ENCODE results near the gene PAPPA. TPM values are rescaled to one million over a fixed set of nuclear protein-coding genes. Genes with fewer than 3 reads are reported as not detected.
A peak's percentile ranks its signal among the peaks of the same experiment; 100 is the strongest.

The PAPPA gene
- total RNA-seq, 1 experiment from 2014 or later: 2.5 TPM

GRCh38 chr9:116247791-116248374, 94.3 kb downstream of the PAPPA start:
- no peak for DNase-seq
- Histone ChIP-seq H3K27me3 (no peaks in the 10 kb centered on the region), H3K36me3 (peaks cover 2% of the 10 kb centered on the region; the same call in 1 of the 2 replicates), H3K27ac (no peak overlapping the region), H3K4me1 (peaks cover 5% of the 10 kb centered on the region), H3K4me3 (no peak overlapping the region), H3K9me3 (replicated peaks) (0 out of 2 replicates have a peak, but pooled peaks cover 3% of the 10 kb centered on the region)

DNA sequence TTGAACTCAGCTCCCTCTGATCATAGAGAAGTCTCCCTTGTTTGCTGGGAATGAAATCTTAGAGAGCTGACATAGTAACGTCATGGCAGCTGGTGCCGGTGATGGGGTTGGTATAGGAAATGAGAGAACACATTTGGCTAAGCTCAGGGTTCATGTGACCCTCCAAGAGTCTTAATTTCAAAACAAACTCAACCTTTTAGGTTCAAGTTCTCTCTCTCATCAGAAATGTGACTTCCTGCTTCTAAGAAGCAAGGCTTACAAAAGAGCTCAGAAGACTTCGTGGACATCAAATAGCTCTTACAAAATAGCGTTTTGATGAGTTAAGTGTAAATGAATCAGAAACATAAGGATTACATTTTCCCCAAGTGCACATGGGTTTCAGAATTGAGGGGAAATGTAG, 97.3 kb downstream of the PAPPA start:
- DNase-seq: no peak
- Histone ChIP-seq H3K36me3 (0 out of 2 replicates have a peak, but pooled peaks cover 2% of the 10 kb centered on the region), H3K4me3 (no peak overlapping the region), H3K27ac (no peak overlapping the region), H3K9me3 (replicated peaks) (0 out of 2 replicates have a peak, but pooled peaks cover 3% of the 10 kb centered on the region), H3K4me1 (peaks cover 5% of the 10 kb centered on the region), H3K27me3 (no peaks in the 10 kb centered on the region)

DNA sequence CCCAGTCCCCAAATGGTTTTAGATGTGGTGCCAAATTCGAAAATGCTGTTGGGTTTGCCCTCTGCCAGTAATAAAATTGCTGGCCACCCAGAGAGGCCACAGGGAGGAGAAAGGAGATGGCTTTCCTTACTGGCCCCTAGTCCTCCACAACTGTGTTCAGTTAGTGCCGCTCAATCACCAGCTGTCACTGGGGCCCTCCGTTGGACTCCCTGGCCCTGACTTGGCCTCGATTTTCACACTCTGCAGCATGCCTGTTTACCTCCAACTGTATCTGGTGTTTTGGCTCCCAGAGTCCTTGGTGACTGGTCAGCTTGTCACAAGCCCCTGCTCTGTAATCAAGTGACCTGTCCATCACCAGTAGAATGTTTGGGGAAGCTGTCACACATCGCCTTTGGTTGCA, 97.8 kb downstream of the PAPPA start:
- Histone ChIP-seq H3K27ac (no peak overlapping the region), H3K4me1 (peaks cover 5% of the 10 kb centered on the region), H3K9me3 (replicated peaks) (0 out of 2 replicates have a peak, but pooled peaks cover 3% of the 10 kb centered on the region), H3K36me3 (0 out of 2 replicates have a peak, but pooled peaks cover 2% of the 10 kb centered on the region), H3K27me3 (no peaks in the 10 kb centered on the region), H3K4me3 (no peak overlapping the region)
- DNase-seq: no peak

DNA sequence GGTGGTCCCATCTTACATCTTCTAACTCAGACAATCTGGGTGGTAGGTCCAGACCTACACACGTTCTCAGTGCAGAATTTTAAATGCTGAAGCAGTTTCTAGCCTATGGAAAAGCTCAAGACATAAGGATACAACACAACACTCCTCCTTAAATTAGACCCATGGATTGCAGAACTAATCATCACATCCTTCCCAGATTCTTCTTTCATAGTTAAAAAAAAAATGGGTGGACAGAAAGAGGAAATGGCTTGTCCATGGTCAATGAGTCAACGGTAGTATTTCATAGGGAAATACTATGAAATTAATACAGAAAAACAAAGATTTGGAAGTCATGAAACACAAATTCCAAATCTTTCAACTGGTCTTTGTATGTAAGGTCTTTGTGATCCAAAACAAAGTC, 106.9 kb downstream of the PAPPA start:
- H3K36me3 ChIP-seq: no peaks in the 10 kb centered on the region

DNA sequence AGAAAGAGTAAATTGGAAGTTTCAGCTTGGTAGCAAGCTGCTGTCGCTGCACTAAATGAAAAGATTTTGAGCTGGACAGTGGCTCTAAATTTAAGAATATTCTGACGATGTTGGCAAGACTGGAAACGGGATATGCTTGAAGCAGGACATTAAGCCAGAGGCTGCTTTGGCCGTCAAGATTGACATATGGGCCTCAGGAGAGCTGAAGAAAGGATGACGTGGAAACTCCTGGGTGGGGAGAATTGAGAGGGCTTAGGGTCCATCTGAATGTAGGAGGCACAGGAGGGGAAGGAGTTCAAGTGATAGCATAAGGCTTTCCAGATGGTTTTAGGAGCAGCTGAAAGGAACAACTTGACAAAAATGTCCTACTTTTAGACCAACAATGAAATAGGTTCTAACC, 108.9 kb downstream of the PAPPA start:
- no peak for DNase-seq
- Histone ChIP-seq H3K36me3 (no peaks in the 10 kb centered on the region), H3K4me3 (no peak overlapping the region), H3K9me3 (replicated peaks) (no peaks in the 10 kb centered on the region), H3K4me1 (peaks cover 29% of the 10 kb centered on the region), H3K27ac (no peak overlapping the region), H3K27me3 (no peaks in the 10 kb centered on the region)

More for the DNA sequence above, 106.9 kb downstream of the PAPPA start:
- Histone ChIP-seq H3K27ac (no peak overlapping the region), H3K9me3 (replicated peaks) (no peaks in the 10 kb centered on the region), H3K4me3 (no peak overlapping the region), H3K4me1 (peaks cover 27% of the 10 kb centered on the region), H3K27me3 (no peaks in the 10 kb centered on the region)
- no peak for DNase-seq

- Histone ChIP-seq H3K36me3 (no peaks in the 10 kb centered on the region), H3K9me3 (replicated peaks) (no peaks in the 10 kb centered on the region), H3K27ac (peak overlapping the region; percentile 44), H3K4me1 (peaks cover 33% of the 10 kb centered on the region), H3K4me3 (no peak overlapping the region), H3K27me3 (no peaks in the 10 kb centered on the region)
- DNase-seq: peak; percentile 91 to 98
These were observed 110.8 kb downstream of the PAPPA start for GRCh38 chr9:116264361-116264760.

GRCh38 chr9:116267021-116267420, 113.4 kb downstream of the PAPPA start:
- Histone ChIP-seq H3K4me1 (peaks cover 40% of the 10 kb centered on the region), H3K9me3 (replicated peaks) (no peaks in the 10 kb centered on the region), H3K36me3 (no peaks in the 10 kb centered on the region), H3K27ac (no peak overlapping the region), H3K4me3 (no peak overlapping the region), H3K27me3 (no peaks in the 10 kb centered on the region)
- DNase-seq: no peak

DNA sequence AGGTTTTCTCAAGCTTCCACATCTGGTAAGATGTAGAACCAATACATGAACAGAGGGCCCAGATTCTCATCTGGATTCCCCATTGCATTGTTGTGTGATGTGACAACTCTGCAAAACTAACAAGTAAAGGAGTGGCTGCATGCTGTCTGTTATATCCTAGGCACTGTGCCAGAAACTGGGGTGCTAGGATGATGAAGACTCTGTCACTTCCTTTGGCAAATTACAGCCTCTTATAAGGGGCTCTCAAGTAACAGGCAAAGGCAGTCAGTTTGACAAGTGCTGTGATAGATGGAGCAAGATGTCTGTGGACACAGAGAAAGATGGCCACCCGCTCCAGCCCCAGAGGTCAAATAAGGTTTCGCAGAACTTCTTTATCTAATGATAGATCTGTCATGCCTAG, 115.7 kb downstream of the PAPPA start:
- DNase-seq: peak in 1 of 2 experiments; percentile 24
- Histone ChIP-seq H3K4me1 (peaks cover 23% of the 10 kb centered on the region), H3K27me3 (no peaks in the 10 kb centered on the region), H3K27ac (no peak overlapping the region), H3K9me3 (replicated peaks) (no peaks in the 10 kb centered on the region), H3K4me3 (no peak overlapping the region), H3K36me3 (no peaks in the 10 kb centered on the region)

GRCh38 chr9:116270546-116270945, 117.0 kb downstream of the PAPPA start:
- peaks cover 13% of the 10 kb centered on the region for H3K4me1 ChIP-seq
- H3K27me3 ChIP-seq: no peaks in the 10 kb centered on the region
- H3K4me3 ChIP-seq: no peak overlapping the region
- no peaks in the 10 kb centered on the region for H3K36me3 ChIP-seq
- H3K27ac ChIP-seq: no peak overlapping the region
- no peaks in the 10 kb centered on the region for H3K9me3 ChIP-seq (replicated peaks)
- DNase-seq: no peak

DNA sequence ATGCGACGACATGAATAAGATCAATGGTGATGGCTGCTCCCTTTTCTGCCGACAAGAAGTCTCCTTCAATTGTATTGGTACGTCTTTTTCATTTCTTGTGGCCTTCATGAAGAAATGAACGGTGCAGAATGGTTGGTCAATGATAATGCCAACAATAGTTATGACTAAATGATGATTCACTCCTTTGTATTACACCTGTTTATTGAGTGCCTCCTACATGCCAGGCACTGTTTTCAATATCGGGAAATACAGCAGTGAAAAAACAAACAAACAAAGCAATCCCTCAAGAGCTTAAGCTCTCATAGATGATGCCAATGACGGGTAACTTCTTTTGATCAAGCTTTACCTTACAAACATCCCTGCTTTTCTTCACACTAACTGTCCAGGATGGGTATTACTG, 117.7 kb downstream of the PAPPA start:
- no peaks in the 10 kb centered on the region for H3K9me3 ChIP-seq (replicated peaks)
- no peaks in the 10 kb centered on the region for H3K27me3 ChIP-seq
- H3K4me3 ChIP-seq: no peak overlapping the region
- H3K27ac ChIP-seq: no peak overlapping the region
- no peak for DNase-seq
- no peaks in the 10 kb centered on the region for H3K36me3 ChIP-seq
- H3K4me1 ChIP-seq: peaks cover 17% of the 10 kb centered on the region; the same call in 1 of the 2 replicates

DNA sequence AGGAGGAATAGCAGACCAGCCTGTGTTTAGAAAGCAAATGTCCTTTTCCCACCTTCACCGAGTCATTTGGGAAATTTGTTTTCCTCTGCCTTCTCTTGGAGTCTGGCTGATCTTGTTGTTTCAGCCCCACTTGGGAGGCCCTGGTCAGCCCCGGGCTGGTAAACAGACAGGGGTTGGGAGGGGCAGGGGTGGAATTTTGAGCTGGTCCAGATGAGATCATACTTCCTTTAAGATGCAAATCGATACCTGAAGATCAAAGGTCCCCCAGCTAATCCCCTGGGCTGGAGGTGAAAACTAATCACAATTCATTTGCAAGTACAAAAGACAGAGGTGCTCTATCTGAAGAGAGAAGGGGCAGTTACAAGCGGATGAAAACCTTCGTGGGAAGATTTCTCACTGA, 118.4 kb downstream of the PAPPA start:
- H3K4me1 ChIP-seq: peaks cover 17% of the 10 kb centered on the region; the same call in 1 of the 2 replicates

GRCh38 chr9:116274293-116274692, 120.7 kb downstream of the PAPPA start:
- Histone ChIP-seq H3K27me3 (no peaks in the 10 kb centered on the region), H3K27ac (no peak overlapping the region), H3K9me3 (replicated peaks) (no peaks in the 10 kb centered on the region), H3K4me3 (no peak overlapping the region), H3K4me1 (peaks cover 13% of the 10 kb centered on the region; the same call in 1 of the 2 replicates), H3K36me3 (no peaks in the 10 kb centered on the region)
- DNase-seq: peak in 1 of 2 experiments; percentile 35

More for the DNA sequence above, 118.4 kb downstream of the PAPPA start:
- Histone ChIP-seq H3K27ac (no peak overlapping the region), H3K27me3 (no peaks in the 10 kb centered on the region), H3K9me3 (replicated peaks) (no peaks in the 10 kb centered on the region), H3K36me3 (no peaks in the 10 kb centered on the region), H3K4me3 (no peak overlapping the region)
- no peak for DNase-seq

DNA sequence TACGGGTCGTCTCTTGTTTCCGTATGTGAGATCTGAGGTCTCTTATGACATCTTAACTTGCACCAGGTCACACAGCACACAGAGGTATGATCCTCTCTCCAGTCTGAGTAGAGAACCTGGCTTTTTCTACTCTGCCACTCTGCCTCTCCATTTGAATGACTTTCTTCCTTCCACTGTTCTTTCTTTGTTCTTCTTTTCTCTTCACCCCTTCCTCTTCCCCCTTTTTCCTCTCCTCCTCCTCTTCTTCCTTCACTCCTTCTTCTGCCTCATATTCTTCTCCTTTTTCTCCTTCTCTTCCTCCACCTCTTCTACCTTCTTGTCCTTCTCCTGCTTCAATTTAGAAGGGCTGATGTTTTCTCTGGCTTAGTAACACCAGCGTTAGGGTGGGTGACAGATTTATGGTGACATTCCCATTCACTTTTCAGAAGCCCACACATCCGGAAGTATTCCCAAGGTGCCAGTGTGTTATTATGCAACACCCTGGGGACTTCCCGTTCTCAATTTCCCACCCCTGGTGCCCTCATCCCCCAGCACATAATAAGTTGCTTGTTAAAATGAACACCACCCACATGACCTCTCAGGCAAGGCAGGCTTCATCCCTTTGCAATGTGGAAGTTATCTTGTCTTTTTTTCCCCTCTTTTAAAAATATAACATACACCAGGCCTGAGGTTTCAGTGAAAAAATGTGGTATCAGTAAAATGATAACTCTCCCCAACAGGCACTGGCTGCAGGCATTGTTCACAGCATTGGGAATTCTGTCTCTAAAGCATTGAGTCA, 122.0 kb downstream of the PAPPA start:
- Histone ChIP-seq H3K36me3 (no peaks in the 10 kb centered on the region), H3K27me3 (no peaks in the 10 kb centered on the region), H3K9me3 (replicated peaks) (no peaks in the 10 kb centered on the region), H3K4me3 (no peak overlapping the region), H3K27ac (no peak overlapping the region), H3K4me1 (peaks cover 6% of the 10 kb centered on the region; the same call in 1 of the 2 replicates)
- no peak for DNase-seq

DNA sequence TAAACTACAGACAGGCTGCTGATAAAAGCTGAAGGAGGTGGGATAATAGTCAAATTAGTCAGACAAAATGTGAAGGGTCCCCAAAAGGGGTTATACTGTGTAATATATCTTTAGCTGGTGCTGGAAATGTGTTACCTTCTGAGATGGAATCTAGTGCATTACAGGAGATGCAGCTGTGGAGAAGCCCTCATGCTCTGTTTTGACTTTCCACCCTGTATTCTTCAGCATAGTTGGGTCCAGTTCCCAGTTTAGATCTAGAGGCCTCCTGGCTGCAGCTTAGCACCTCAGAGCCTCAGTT, 122.6 kb downstream of the PAPPA start:
- peaks cover 6% of the 10 kb centered on the region; the same call in 1 of the 2 replicates for H3K4me1 ChIP-seq
- H3K27ac ChIP-seq: no peak overlapping the region
- DNase-seq: no peak
- no peak overlapping the region for H3K4me3 ChIP-seq
- H3K9me3 ChIP-seq (replicated peaks): no peaks in the 10 kb centered on the region
- H3K36me3 ChIP-seq: no peaks in the 10 kb centered on the region
- no peaks in the 10 kb centered on the region for H3K27me3 ChIP-seq

DNA sequence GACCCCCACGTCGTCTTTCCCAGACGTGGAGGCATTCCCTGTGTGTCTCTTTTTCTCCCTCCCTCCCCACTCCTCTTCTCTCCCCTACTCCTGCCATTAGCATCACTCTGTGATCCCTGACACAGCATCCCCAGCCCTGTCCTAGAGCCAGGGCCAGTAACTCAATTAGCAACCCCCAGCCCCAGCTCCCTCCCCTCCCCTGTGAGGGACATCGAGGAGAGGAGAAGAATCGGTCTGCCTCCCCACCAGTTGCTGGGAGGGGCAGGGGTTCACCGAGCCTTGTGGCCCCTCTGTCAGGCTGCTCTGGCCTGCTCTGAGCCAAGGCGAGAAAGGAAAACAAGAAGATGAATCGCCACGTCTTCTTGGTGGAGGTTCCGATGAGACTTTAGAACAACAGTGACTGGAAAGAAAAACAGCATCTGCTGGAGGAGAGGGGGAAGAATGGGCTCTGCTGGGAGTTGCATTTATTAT, 123.1 kb downstream of the PAPPA start:
- H3K4me3 ChIP-seq: no peak overlapping the region
- no peaks in the 10 kb centered on the region for H3K9me3 ChIP-seq (replicated peaks)
- H3K27ac ChIP-seq: no peak overlapping the region
- peaks cover 6% of the 10 kb centered on the region; the same call in 1 of the 2 replicates for H3K4me1 ChIP-seq
- no peaks in the 10 kb centered on the region for H3K36me3 ChIP-seq
- DNase-seq: no peak
- H3K27me3 ChIP-seq: no peaks in the 10 kb centered on the region
